WTC11 (cell line): Measurements from ENCODE around the gene SBF1. TPM values are rescaled to one million over a fixed set of nuclear protein-coding genes. Genes with fewer than 3 reads are reported as not detected.

ENCODE experiments used
- ATAC-seq: fragments of 200-7000 bp; cut with Tn5 transposase; 2 replicates; pipeline ENCODE4 v1.10.0; 2021; ENCODE audit warnings: mild to moderate bottlenecking, moderate library complexity
- CTCF ChIA-PET: fragments of 300-600 bp; sonication (Branson Sonifier 250); formaldehyde crosslinking; loops from one replicate; lab custom pipeline; 2021; ENCODE audit warnings: antibody characterized with exemption; lab: Charles Lee
- POLR2A ChIA-PET: fragments of 350-600 bp; sonication (Branson Sonifier 250); formaldehyde crosslinking; loops from one replicate; lab custom pipeline; 2021; ENCODE audit warnings: antibody characterized with exemption; lab: Charles Lee
- DNase-seq: peaks from one replicate; pipeline ENCODE4 v3.0.0; 2021; ENCODE audit warnings: low spot score
- H3K27ac Mint-ChIP-seq: 2 replicates; pipeline ENCODE4 v1.8.0; 2021; ENCODE audit warnings: mixed read lengths
- H3K27me3 Mint-ChIP-seq: 2 replicates; pipeline ENCODE4 v1.8.0; 2021; ENCODE audit warnings: low read depth, mild to moderate bottlenecking, moderate library complexity, mixed read lengths
- H3K36me3 Mint-ChIP-seq: 2 replicates; pipeline ENCODE4 v1.8.0; 2021; ENCODE audit warnings: mixed read lengths
- H3K4me1 Mint-ChIP-seq: 2 replicates; pipeline ENCODE4 v1.8.0; 2022; ENCODE audit warnings: mixed read lengths
- H3K4me3 Mint-ChIP-seq: 2 replicates; pipeline ENCODE4 v1.8.0; 2021; ENCODE audit warnings: mild to moderate bottlenecking, moderate library complexity, mixed read lengths
- H3K9me3 Mint-ChIP-seq: 2 replicates; pipeline ENCODE4 v1.8.0; 2021; ENCODE audit warnings: mixed read lengths
- AR ChIP-seq: fragments of 250-450 bp; sonication (Bioruptor Pico); IDR thresholded peaks from 2 replicates; pipeline ENCODE4 v1.9.0; 2021; ENCODE audit warnings: mild to moderate bottlenecking
- ARID4B ChIP-seq: sonication (generic); formaldehyde crosslinking; IDR thresholded peaks from 2 replicates; pipeline ENCODE4 v1.8.0; 2023; ENCODE audit warnings: missing genetic modification reagents, mild to moderate bottlenecking, borderline replicate concordance
- ELF4 ChIP-seq: sonication (generic); formaldehyde crosslinking; IDR thresholded peaks from 2 replicates; pipeline ENCODE4 v1.8.1; 2022; ENCODE audit warnings: low read depth, mild to moderate bottlenecking, moderate library complexity, missing genetic modification reagents
- EMX1 ChIP-seq: fragments of 250-450 bp; sonication (Bioruptor Pico); IDR thresholded peaks from 2 replicates; pipeline ENCODE4 v1.8.0; 2021; ENCODE audit warnings: mild to moderate bottlenecking
- ETV6 ChIP-seq: sonication (generic); formaldehyde crosslinking; IDR thresholded peaks from 2 replicates; pipeline ENCODE4 v1.8.1; 2022; ENCODE audit warnings: mild to moderate bottlenecking, missing genetic modification reagents
- FOXK1 ChIP-seq: sonication (generic); formaldehyde crosslinking; IDR thresholded peaks from 2 replicates; pipeline ENCODE4 v1.8.0; 2022; ENCODE audit warnings: mild to moderate bottlenecking, moderate library complexity, missing genetic modification reagents
- JUN ChIP-seq: sonication (generic); formaldehyde crosslinking; IDR thresholded peaks from 2 replicates; pipeline ENCODE4 v1.8.0; 2023; ENCODE audit warnings: mild to moderate bottlenecking, missing genetic modification reagents
- NR1H2 ChIP-seq: sonication (generic); formaldehyde crosslinking; IDR thresholded peaks from 2 replicates; pipeline ENCODE4 v1.9.0; 2021; ENCODE audit warnings: mild to moderate bottlenecking, moderate library complexity, missing genetic modification reagents
- NR2C2 ChIP-seq: sonication (generic); formaldehyde crosslinking; IDR thresholded peaks from 2 replicates; pipeline ENCODE4 v1.8.0; 2022; ENCODE audit warnings: mild to moderate bottlenecking, missing genetic modification reagents
- NR3C1 ChIP-seq: sonication (generic); formaldehyde crosslinking; conservative IDR thresholded peaks from 2 replicates; pipeline ENCODE4 v1.8.1; 2023; ENCODE audit warnings: low read depth, mild to moderate bottlenecking, missing genetic modification reagents
- PRRX2 ChIP-seq: fragments of 250-450 bp; sonication (Bioruptor Pico); IDR thresholded peaks from 2 replicates; pipeline ENCODE4 v1.8.0; 2021; ENCODE audit warnings: mild to moderate bottlenecking
- SMAD4 ChIP-seq: sonication (generic); formaldehyde crosslinking; IDR thresholded peaks from 2 replicates; pipeline ENCODE4 v1.8.0; 2022; ENCODE audit warnings: mild to moderate bottlenecking, missing genetic modification reagents
- TEAD4 ChIP-seq: sonication (generic); formaldehyde crosslinking; IDR thresholded peaks from 2 replicates; pipeline ENCODE4 v1.8.0; 2022; ENCODE audit warnings: mild to moderate bottlenecking, missing genetic modification reagents
- ZNF121 ChIP-seq: sonication (generic); formaldehyde crosslinking; IDR thresholded peaks from 2 replicates; pipeline ENCODE4 v1.8.0; 2023; ENCODE audit warnings: missing genetic modification reagents
- ZNF138 ChIP-seq: sonication (generic); formaldehyde crosslinking; conservative IDR thresholded peaks from 2 replicates; pipeline ENCODE4 v1.8.1; 2022; ENCODE audit warnings: mild to moderate bottlenecking, moderate library complexity, missing genetic modification reagents
- ZNF425 ChIP-seq: fragments of 250-450 bp; sonication (Bioruptor Pico); conservative IDR thresholded peaks from 2 replicates; pipeline ENCODE4 v1.9.0; 2021; ENCODE audit warnings: mild to moderate bottlenecking
- ZNF512 ChIP-seq: sonication (generic); formaldehyde crosslinking; IDR thresholded peaks from 2 replicates; pipeline ENCODE4 v1.8.1; 2022; ENCODE audit warnings: missing genetic modification reagents, borderline replicate concordance
- ZSCAN18 ChIP-seq: fragments of 250-450 bp; sonication (Bioruptor Pico); IDR thresholded peaks from 2 replicates; pipeline ENCODE4 v2.1.2; 2022; ENCODE audit warnings: mild to moderate bottlenecking, moderate library complexity
- total RNA-seq: library from RNA; stranded (reverse); gene quantifications from 3 replicates; pipeline ENCODE4 v1.2.3, GENCODE V29; 2021

The SBF1 gene
- total RNA-seq, 1 experiment from 2014 or later, result 108 TPM

GRCh38 chr22:50487290-50488005 is 12.6 kb upstream of the SBF1 start:
- CTCF ChIA-PET, result interaction anchor here (1.0 to 1.3 kb wide), 2 partner anchors 38 to 247 kb away, joined by 3 to 4 read pairs; partner anchors contain the start of gene SCO2
- DNase-seq (no peak), ATAC-seq (no peak)
- Mint-ChIP-seq H3K4me1 (no peaks in the 10 kb centered on the region), H3K27me3 (no peaks in the 10 kb centered on the region), H3K9me3 (no peaks in the 10 kb centered on the region), H3K27ac (no peak overlapping the region), H3K4me3 (no peak overlapping the region), H3K36me3 (no peaks in the 10 kb centered on the region)
- TF ChIP-seq NR2C2 (CRISPR knock-in tag), result no peak
- no peak for TF ChIP-seq ZSCAN18
- TF ChIP-seq ARID4B (CRISPR knock-in tag), result no peak
- TF ChIP-seq NR3C1, result no peak
- no peak for TF ChIP-seq AR (CRISPR knock-in tag)
- no peak for TF ChIP-seq ZNF138
- TF ChIP-seq NR1H2 (CRISPR knock-in tag), result no peak
- no peak for TF ChIP-seq EMX1 (CRISPR knock-in tag)
- TF ChIP-seq PRRX2 (CRISPR knock-in tag), result no peak
- no peak for TF ChIP-seq ETV6 (CRISPR knock-in tag)
- no peak for TF ChIP-seq ELF4 (CRISPR knock-in tag)
- TF ChIP-seq TEAD4, result no peak
- POLR2A ChIA-PET, result no interaction called here

GRCh38 chr22:50486561-50487289 is 11.9 kb upstream of the SBF1 start, which contains the start of gene MIOX:
Gene MIOX, plus strand, starts transcription at chr22:50486859. Its CDS starts 39 bp downstream, at chr22:50486898.
- Mint-ChIP-seq H3K9me3 (no peaks in the 10 kb centered on the region), H3K27ac (no peak within 1 kb of the TSS), H3K27me3 (no peaks in the 10 kb centered on the region), H3K4me1 (no peaks in the 10 kb centered on the region), H3K4me3 (no peak within 1 kb of the TSS), H3K36me3 (no peaks in the 10 kb centered on the region)
- no peak for DNase-seq
- ChIA-PET POLR2A (no interaction called here), CTCF (interaction anchor here (0.6 to 1.3 kb wide), 3 partner anchors 39 to 246 kb away, joined by 3 to 4 read pairs (median 4); partner anchors contain the start of gene SCO2)
- ATAC-seq, result no peak
- TF ChIP-seq FOXK1 (CRISPR knock-in tag) (no peak), ZNF121 (CRISPR knock-in tag) (no peak), ZNF425 (CRISPR knock-in tag) (no peak), ZNF512 (CRISPR knock-in tag) (no peak), JUN (CRISPR knock-in tag) (no peak), TEAD4 (no peak), SMAD4 (no peak)
